ENCODE results near the gene SPON1.
"Not testable (repeated sequence)": the region's sequence is repeated elsewhere in the genome, so short reads cannot be mapped to it uniquely, and the experiment has no call there.

SPON1 gene

DNA sequence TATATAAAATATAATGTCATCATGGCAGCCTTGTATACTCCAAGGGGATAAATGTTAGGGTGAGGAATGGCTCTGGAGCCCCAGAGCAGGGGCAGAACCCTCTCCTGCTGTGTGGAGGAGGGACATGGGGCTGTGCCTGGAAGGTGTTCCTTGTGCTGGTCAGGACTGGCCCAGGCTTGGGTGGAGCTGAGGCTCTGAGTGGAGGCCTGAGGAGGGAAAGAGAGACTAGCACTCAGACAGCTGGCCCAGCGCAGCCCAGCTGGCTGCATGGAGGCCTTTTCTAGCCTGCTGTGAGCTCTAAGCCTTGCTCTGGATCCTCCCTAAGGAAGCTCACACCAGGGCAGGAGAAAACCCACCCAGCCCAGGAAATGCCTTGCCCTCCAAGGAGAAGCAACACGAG, 282.9 kb downstream of the SPON1 start:
- Histone ChIP-seq H3K9ac (ENCODE audit: low read depth, low read length) (no peak overlapping the region), H3K4me3 (ENCODE audit: low read depth, low read length) (no peak overlapping the region), H3K36me3 (ENCODE audit: control insufficient read depth, insufficient read depth, low read length) (no peaks in the 10 kb centered on the region), H3K4me1 (ENCODE audit: control insufficient read depth, insufficient read depth, low read length) (peaks cover 18% of the 10 kb centered on the region), H3K27me3 (ENCODE audit: control insufficient read depth, insufficient read depth, low read length) (no peaks in the 10 kb centered on the region), H3K9me3 (ENCODE audit: control insufficient read depth, insufficient read depth, low read length) (no peaks in the 10 kb centered on the region), H3K27ac (ENCODE audit: low read depth, low read length) (no peak overlapping the region)

DNA sequence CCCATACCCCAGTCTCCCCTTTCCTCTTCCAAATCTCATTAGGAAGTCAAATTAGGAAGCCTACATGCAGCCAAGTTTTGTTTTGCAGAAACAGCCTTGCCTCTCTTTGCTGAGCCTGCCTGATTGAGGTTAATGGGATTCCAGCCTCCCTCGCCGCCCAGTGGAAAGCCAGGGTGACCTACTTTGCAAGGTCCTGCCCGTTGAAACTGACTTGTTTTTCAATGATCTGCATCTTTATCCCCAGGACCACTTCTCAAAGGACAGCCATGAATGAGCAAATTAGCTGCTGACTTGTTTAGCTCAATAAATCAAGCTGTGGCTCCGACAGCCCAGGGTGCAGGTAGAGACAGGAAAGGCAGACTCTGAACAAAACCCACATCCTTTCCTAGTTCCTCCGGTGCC, 286.1 kb downstream of the SPON1 start:
- no peaks in the 10 kb centered on the region for H3K9me3 ChIP-seq (ENCODE audit: control insufficient read depth, insufficient read depth, low read length)
- no peaks in the 10 kb centered on the region for H3K36me3 ChIP-seq (ENCODE audit: control insufficient read depth, insufficient read depth, low read length)
- H3K27me3 ChIP-seq (ENCODE audit: control insufficient read depth, insufficient read depth, low read length) = no peaks in the 10 kb centered on the region
- no peak overlapping the region for H3K9ac ChIP-seq (ENCODE audit: low read depth, low read length)
- H3K4me3 ChIP-seq (ENCODE audit: low read depth, low read length) = no peak overlapping the region
- peaks cover 18% of the 10 kb centered on the region for H3K4me1 ChIP-seq (ENCODE audit: control insufficient read depth, insufficient read depth, low read length)
- peak overlapping the region; percentile 47 for H3K27ac ChIP-seq (ENCODE audit: low read depth, low read length)

DNA sequence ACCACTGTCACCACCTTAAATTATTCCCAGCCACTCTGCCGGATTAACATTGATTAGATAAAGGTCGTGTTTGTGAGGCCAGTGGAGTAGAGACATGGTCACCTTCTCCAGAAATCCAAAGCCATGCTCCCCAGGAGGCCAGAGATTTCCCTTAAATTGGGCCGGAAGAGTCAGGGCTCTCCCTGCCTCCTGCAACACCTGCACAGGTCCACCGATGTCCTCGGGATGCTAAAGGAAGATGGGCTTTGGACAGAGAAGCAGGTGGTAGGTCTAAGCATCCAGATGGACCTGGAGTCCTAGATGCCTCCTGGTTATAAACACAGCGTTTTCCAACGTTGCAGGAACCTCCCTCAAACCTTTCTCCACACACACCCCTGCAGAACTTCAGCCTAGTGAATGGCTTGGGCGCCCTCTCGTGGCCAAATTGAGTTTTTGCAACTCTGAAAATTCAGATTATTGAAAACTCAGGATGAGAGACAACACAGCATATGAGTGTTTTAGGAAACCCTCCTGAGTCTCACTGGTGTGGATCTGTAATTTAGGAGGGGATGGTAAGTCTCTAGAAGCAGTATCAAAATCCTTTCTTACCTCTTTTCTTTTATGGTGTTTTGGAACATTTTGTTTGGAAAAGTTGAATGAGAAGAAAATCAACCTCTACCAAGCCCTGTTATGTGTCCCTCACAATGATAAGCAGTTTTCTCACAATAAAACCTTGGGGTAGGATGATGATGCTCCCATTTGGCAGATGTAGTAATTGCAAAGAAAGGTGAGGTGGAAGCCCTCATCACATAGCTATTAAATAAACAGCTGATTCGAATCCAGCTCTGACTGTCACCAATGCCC, 286.8 kb downstream of the SPON1 start:
- Histone ChIP-seq H3K27me3 (ENCODE audit: control insufficient read depth, insufficient read depth, low read length) (no peaks in the 10 kb centered on the region), H3K36me3 (ENCODE audit: control insufficient read depth, insufficient read depth, low read length) (no peaks in the 10 kb centered on the region), H3K27ac (ENCODE audit: low read depth, low read length) (no peak overlapping the region), H3K9me3 (ENCODE audit: control insufficient read depth, insufficient read depth, low read length) (no peaks in the 10 kb centered on the region), H3K4me1 (ENCODE audit: control insufficient read depth, insufficient read depth, low read length) (peaks cover 18% of the 10 kb centered on the region), H3K9ac (ENCODE audit: low read depth, low read length) (no peak overlapping the region), H3K4me3 (ENCODE audit: low read depth, low read length) (no peak overlapping the region)

DNA sequence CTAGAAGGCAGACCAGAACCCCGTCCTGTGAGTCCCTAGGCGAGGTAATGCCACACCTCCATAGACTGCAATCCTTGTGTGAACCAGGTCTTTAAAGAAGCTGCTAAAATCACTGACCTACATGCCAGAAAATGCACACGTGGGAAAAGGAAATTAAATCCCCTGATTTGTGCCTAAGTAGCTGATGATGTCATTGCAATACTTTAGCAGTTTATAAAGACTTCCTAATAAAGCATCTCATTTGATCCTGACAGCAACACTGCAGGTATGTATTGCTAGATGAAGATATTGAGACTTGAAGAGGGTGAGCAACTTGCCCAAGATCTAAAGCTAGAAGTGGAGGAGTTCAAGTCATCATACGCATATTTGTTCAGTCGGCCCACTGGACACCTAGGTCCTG, 289.2 kb downstream of the SPON1 start:
- no peak overlapping the region for H3K9ac ChIP-seq (ENCODE audit: low read depth, low read length)
- no peaks in the 10 kb centered on the region for H3K36me3 ChIP-seq (ENCODE audit: control insufficient read depth, insufficient read depth, low read length)
- H3K9me3 ChIP-seq (ENCODE audit: control insufficient read depth, insufficient read depth, low read length) = no peaks in the 10 kb centered on the region
- H3K27ac ChIP-seq (ENCODE audit: low read depth, low read length) = no peak overlapping the region
- H3K4me3 ChIP-seq (ENCODE audit: low read depth, low read length) = no peak overlapping the region
- H3K27me3 ChIP-seq (ENCODE audit: control insufficient read depth, insufficient read depth, low read length) = no peaks in the 10 kb centered on the region
- H3K4me1 ChIP-seq (ENCODE audit: control insufficient read depth, insufficient read depth, low read length) = peaks cover 18% of the 10 kb centered on the region

DNA sequence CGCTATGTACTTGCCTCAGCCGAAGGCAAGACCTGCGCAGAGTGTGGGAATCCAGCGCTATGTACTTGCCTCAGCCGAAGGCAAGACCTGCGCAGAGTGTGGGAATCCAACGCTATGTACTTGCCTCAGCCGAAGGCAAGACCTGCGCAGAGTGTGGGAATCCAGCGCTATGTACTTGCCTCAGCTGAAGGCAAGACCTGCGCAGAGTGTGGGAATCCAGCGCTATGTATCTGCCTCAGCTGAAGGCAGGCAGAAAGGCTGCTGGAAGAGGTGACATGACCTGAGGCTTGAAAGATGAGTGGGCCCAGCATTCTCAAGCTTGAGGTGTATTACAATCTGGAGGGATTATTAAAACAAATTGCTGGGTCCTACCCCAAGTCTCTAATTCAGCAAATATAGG, 290.0 kb downstream of the SPON1 start:
- H3K27me3 ChIP-seq (ENCODE audit: control insufficient read depth, insufficient read depth, low read length); H3K4me3 ChIP-seq (ENCODE audit: low read depth, low read length); H3K27ac ChIP-seq (ENCODE audit: low read depth, low read length); H3K9ac ChIP-seq (ENCODE audit: low read depth, low read length); H3K9me3 ChIP-seq (ENCODE audit: control insufficient read depth, insufficient read depth, low read length); H3K36me3 ChIP-seq (ENCODE audit: control insufficient read depth, insufficient read depth, low read length): not testable (repeated sequence)
- peaks cover 17% of the 10 kb centered on the region for H3K4me1 ChIP-seq (ENCODE audit: control insufficient read depth, insufficient read depth, low read length)

DNA sequence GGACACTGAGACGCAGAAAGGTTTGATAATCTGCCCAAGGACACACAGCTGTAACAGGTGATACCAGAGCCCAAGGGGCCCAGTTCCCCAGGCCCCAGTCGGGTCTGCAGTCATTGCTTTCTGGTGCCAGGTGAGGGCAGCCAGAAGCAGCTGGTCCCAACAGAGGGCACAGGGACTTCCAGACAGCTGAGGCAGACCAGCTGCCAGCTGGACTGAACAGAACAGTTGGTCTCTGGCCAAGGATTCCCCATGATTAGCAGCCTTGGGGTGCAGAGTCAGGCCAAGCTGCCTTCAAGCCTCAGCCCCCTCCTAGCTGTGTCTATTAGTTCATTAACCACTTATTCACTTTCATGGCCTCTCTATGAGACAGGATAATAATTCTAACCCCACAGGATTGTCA, 290.9 kb downstream of the SPON1 start:
- Histone ChIP-seq H3K36me3 (ENCODE audit: control insufficient read depth, insufficient read depth, low read length) (no peaks in the 10 kb centered on the region), H3K9me3 (ENCODE audit: control insufficient read depth, insufficient read depth, low read length) (no peaks in the 10 kb centered on the region), H3K9ac (ENCODE audit: low read depth, low read length) (no peak overlapping the region), H3K27me3 (ENCODE audit: control insufficient read depth, insufficient read depth, low read length) (no peaks in the 10 kb centered on the region), H3K4me3 (ENCODE audit: low read depth, low read length) (no peak overlapping the region), H3K4me1 (ENCODE audit: control insufficient read depth, insufficient read depth, low read length) (peaks cover 8% of the 10 kb centered on the region), H3K27ac (ENCODE audit: low read depth, low read length) (no peak overlapping the region)

DNA sequence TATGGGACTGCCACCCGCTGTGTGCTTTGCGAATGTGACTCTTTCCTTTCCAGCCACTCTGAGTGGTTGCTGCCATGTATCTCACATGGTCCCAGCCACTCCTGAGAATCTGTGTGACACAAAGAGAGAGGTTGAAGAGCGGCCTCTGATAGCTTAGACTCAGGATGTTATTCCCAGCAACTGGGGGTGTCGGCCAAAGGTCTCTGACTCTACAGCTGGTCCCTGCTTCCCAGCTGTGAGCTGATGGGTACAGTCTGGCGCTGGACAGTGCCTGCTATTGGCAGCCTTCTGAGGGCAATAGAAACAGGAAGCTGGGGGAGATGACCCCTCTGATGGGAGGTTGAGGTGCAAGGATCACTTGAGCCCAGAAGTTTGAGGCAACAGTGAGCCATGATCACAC, 291.3 kb downstream of the SPON1 start:
- H3K9ac ChIP-seq (ENCODE audit: low read depth, low read length) = no peak overlapping the region
- H3K27ac ChIP-seq (ENCODE audit: low read depth, low read length) = no peak overlapping the region
- H3K27me3 ChIP-seq (ENCODE audit: control insufficient read depth, insufficient read depth, low read length) = no peaks in the 10 kb centered on the region
- H3K36me3 ChIP-seq (ENCODE audit: control insufficient read depth, insufficient read depth, low read length) = no peaks in the 10 kb centered on the region
- H3K4me1 ChIP-seq (ENCODE audit: control insufficient read depth, insufficient read depth, low read length) = peaks cover 4% of the 10 kb centered on the region
- H3K4me3 ChIP-seq (ENCODE audit: low read depth, low read length) = no peak overlapping the region
- H3K9me3 ChIP-seq (ENCODE audit: control insufficient read depth, insufficient read depth, low read length) = no peaks in the 10 kb centered on the region

DNA sequence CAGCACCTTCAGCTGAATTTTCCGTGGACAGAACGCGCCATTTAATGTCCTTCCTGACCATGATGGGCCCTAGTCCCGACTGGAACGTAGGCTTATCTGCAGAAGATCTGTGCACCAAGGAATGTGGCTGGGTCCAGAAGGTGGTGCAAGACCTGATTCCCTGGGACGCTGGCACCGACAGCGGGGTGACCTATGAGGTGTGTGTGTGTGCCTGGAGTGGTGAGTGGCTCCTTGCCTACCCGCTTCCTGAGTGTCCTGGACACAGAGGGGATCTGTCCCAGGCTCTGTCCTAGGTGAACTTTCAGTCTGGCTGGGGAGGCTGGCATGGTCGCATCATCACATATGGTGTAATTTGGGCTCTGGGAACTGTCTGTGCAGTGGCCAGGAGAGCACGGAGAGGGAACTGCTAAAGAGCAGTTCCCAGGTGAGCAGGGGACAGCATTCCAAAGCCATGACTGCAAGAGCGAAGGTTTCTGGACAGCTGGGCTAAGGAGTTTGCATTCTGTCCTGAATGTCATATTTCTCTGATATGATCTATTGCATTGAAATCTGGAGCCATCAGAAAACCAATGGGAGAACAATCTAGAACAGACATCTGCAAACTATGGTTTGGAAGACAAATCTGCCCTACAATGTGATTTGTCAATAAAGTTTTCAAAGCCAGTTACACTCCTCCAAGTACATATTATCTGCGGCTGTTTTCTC, 292.2 kb downstream of the SPON1 start:
- no peaks in the 10 kb centered on the region for H3K4me1 ChIP-seq (ENCODE audit: control insufficient read depth, insufficient read depth, low read length)
- no peaks in the 10 kb centered on the region for H3K9me3 ChIP-seq (ENCODE audit: control insufficient read depth, insufficient read depth, low read length)
- H3K27ac ChIP-seq (ENCODE audit: low read depth, low read length) = no peak overlapping the region
- H3K4me3 ChIP-seq (ENCODE audit: low read depth, low read length) = no peak overlapping the region
- H3K27me3 ChIP-seq (ENCODE audit: control insufficient read depth, insufficient read depth, low read length) = no peaks in the 10 kb centered on the region
- no peak overlapping the region for H3K9ac ChIP-seq (ENCODE audit: low read depth, low read length)
- no peaks in the 10 kb centered on the region for H3K36me3 ChIP-seq (ENCODE audit: control insufficient read depth, insufficient read depth, low read length)

DNA sequence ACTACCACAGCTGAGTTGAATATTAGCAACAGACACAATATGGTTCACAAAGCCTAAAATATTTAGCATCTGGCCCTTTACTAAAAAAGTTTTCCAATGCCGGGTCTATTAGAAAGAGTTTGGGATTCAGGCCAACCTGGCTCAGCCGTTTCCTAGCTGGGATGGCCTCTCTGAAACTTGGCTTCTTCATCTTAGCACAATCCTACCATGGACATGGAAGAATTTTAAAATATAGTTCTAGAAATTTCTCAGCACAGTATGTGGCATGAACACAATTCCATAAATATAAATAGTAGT, 292.7 kb downstream of the SPON1 start:
- Histone ChIP-seq H3K27ac (ENCODE audit: low read depth, low read length) (no peak overlapping the region), H3K36me3 (ENCODE audit: control insufficient read depth, insufficient read depth, low read length) (no peaks in the 10 kb centered on the region), H3K9ac (ENCODE audit: low read depth, low read length) (no peak overlapping the region), H3K4me3 (ENCODE audit: low read depth, low read length) (no peak overlapping the region), H3K27me3 (ENCODE audit: control insufficient read depth, insufficient read depth, low read length) (no peaks in the 10 kb centered on the region), H3K4me1 (ENCODE audit: control insufficient read depth, insufficient read depth, low read length) (no peaks in the 10 kb centered on the region), H3K9me3 (ENCODE audit: control insufficient read depth, insufficient read depth, low read length) (no peaks in the 10 kb centered on the region)

DNA sequence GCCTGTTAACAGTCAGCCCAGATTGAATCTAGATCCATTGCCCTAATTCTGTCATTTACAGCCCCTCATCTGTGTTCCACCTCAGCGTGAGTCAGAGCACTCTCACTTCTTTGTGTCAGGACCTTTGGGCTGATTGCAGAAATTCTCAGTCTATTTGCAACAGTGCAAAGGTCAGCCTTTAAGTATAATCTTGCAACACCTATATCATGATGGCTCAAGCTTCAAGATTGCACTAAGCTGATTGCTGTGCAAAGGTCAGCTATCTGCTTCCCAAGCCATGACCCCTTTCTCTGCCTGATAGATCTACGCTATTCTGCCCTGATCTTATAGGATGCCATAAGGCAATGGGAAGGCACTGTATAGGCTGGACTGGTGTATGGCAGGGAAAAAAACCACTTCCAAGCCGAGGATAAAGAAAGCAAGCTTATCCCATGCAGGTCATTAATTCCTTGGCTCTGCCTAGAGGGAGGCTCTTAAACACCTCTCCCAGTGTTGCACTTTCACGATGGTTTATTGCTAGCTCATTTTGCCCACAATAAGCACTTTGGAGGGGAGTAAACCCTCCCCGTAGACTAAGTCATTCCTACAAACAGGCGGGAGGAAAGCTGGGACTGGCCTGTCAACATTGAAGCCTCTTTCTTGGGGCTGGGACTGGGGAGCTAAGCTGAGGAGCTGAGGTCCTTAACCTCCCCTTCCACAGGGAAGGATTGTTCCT, 295.9 kb downstream of the SPON1 start:
- H3K9ac ChIP-seq (ENCODE audit: low read depth, low read length) = no peak overlapping the region
- no peak overlapping the region for H3K4me3 ChIP-seq (ENCODE audit: low read depth, low read length)
- H3K36me3 ChIP-seq (ENCODE audit: control insufficient read depth, insufficient read depth, low read length) = no peaks in the 10 kb centered on the region
- no peak overlapping the region for H3K27ac ChIP-seq (ENCODE audit: low read depth, low read length)
- H3K4me1 ChIP-seq (ENCODE audit: control insufficient read depth, insufficient read depth, low read length) = no peaks in the 10 kb centered on the region
- no peaks in the 10 kb centered on the region for H3K9me3 ChIP-seq (ENCODE audit: control insufficient read depth, insufficient read depth, low read length)
- H3K27me3 ChIP-seq (ENCODE audit: control insufficient read depth, insufficient read depth, low read length) = no peaks in the 10 kb centered on the region

DNA sequence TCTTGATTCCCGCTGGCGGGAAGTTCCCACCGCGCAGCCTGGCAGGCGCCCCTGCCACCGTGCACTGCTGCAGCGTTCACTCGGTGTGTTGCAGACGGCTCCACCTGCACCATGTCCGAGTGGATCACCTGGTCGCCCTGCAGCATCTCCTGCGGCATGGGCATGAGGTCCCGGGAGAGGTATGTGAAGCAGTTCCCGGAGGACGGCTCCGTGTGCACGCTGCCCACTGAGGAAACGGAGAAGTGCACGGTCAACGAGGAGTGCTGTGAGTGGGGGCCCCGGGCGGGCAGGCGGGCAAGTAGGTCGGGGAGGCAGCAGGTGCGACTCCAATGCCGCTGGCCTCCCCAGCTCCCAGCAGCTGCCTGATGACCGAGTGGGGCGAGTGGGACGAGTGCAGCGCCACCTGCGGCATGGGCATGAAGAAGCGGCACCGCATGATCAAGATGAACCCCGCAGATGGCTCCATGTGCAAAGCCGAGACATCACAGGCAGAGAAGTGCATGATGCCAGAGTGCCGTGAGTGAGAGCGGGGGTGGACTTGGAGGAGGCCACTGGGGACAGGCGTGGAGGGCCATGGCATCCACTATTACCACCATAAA, 296.8 kb downstream of the SPON1 start:
- H3K9ac ChIP-seq (ENCODE audit: low read depth, low read length) = no peak overlapping the region
- no peak overlapping the region for H3K27ac ChIP-seq (ENCODE audit: low read depth, low read length)
- no peaks in the 10 kb centered on the region for H3K27me3 ChIP-seq (ENCODE audit: control insufficient read depth, insufficient read depth, low read length)
- no peaks in the 10 kb centered on the region for H3K9me3 ChIP-seq (ENCODE audit: control insufficient read depth, insufficient read depth, low read length)
- no peaks in the 10 kb centered on the region for H3K4me1 ChIP-seq (ENCODE audit: control insufficient read depth, insufficient read depth, low read length)
- no peak overlapping the region for H3K4me3 ChIP-seq (ENCODE audit: low read depth, low read length)
- H3K36me3 ChIP-seq (ENCODE audit: control insufficient read depth, insufficient read depth, low read length) = no peaks in the 10 kb centered on the region

Data from HUES48 (cell line).